HL-60/S4 treated with phorbol 12-myristate 13-acetate at 8.2 ng/mL for 4 days and 3 days (cell line): ENCODE measurements around the gene CASZ1.

Experiments used
- in situ Hi-C: fragments of 300-500 bp; cut with MboI; formaldehyde crosslinking; loops from 2 replicates; pipeline ENCODE4 v1.15.0; 2022; ENCODE audit warnings: low sequenced_read_pairs

Gene CASZ1

DNA sequence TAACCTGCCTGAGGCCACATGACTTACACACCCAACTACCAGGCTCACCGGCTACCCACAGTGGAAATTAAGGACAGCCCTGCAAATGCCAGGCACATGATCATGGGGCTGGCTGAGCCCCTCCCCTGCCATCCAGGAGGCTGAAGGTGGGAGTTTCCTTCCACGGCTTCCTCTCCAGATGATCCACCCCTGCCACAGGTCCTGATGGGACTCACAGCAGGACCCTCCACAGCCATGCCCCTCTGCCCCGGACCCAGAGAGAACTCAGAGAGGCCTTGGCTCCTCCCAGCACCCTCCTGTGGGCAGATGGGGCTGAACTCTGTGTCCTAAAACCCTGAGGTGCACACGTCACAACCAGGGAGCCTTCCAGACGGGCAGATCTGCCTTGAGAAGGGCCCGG, 29.1 kb upstream of the CASZ1 start:
- in situ Hi-C loops, result no loop called here

DNA sequence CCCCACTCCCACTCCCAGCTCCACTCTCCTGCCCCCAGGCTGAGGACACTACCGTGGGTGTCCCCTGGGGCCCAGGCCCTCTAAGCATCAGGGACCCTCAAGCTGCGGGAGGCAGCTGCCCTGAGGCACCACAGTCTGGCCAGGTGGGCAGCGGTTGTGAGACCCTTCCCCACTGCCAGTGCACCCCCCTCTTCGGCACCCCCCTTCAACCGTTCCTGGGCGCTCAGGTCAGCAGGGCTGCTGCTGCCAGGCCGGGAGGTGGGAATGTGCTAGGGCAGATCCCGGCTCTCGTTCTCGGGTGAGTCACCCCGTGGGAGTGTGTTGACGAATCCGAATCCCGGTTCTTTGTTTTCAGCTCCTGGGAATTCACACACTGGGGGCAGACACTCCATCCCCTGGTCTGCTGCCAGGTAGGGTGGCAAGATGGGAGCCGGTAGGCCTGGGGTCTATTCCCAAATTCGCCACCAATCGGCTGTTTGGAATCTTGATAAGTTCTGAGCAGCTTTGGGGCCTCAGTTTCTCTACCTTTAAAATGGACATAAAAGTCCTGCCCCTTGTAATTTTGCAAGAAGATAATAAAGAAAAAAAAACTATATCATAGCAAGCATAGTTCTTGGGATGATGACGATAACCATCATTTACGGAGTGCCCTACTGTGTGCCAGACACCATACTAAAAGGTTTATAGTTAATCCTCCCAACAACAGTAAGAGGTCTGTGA, 28.5 kb upstream of the CASZ1 start:
- in situ Hi-C loops, result no loop called here

DNA sequence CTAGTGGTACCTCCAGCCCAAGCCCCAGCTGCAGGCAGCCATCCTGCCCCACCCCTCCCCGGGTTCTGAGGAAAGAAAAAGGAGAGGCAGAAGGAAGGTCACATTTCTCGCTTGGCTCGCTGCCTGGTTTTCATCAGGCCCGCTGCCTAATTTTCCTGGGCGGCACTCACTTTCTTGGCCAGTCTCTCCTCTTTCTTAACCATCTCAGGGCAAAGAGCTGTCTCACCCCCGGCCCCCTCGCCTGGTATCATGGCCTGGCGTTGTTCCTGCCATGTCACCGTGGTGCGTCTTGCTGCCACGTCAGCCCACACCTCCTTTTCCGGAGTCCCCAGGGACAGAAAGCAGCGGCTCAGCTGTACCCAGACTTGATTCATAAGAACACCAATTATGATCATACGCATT, 26.6 kb upstream of the CASZ1 start:
- in situ Hi-C loops, result no loop called here

DNA sequence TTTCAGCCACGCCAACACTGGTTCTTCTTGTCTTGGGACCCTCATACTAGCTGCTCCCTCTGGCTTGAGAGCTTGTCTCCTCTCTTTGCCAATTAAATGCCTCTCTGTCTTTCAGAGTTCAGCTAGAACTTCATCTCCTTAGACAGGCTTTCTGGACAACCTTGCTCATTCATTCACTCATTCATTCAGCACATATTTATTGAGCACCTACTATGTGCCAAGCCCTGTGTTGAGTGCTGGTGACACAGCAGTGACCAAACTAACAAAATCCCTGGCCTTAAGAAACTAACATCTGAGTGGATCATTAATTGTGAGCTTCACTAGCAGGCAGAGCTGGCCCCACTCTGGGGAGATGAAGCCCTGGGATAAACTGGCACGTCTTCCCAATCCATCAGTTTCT, 24.9 kb upstream of the CASZ1 start:
- in situ Hi-C loops, result no loop called here

DNA sequence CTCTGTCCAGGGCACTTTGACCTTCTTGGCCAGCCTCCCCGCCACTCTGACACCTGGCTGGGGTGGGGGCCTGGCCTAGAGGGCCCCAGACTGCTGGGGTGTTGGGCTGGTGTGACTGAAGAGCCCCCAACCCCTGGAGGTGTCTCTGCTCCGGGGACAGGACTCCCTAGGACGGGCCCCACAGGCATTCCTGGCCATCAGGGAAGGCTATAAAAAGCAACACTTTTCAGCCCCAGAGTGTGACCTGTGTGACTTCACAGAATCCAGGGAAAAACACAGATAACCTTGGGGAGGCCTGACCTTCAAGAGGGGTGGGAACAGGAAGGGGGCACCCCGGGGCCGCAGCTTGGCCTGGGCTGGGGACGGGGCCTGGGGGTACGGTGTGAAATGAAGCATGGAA, 24.0 kb upstream of the CASZ1 start:
- in situ Hi-C loops, result no loop called here

DNA sequence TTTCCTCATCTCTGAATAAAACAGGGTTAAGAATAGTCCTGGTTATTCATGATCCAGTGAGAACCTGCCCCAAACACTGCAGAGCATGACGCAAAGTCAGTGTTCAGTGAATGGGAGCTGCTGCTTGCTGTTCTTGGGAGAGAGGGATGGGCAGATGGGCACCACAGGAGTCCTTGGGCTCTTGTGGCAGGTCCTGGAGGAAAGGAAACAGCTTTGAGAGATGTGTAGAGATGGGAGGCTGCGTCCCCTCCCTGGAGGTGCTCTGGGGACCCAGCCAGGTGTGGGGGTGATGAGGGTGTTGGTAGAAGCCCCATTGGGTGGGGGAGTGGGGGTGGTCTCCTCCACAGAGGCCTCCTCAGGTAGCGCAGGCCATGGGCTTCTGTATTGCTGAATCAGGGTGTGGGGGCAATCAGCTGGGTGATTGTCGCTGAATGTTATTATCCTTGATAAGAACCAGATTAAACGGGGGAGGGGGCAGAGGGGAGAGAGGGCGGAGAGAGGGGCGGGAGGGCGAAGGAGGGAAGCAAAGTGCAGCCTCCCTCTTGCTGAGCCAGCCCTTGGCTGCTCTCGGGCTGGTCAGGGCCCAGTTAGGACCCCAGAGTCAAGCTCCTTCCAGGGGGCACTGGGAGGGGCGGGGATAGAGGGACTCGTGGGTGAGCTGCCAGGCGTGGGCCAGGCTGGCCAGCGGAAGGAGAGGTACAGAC, 22.9 kb upstream of the CASZ1 start:
- in situ Hi-C loops, result no loop called here

DNA sequence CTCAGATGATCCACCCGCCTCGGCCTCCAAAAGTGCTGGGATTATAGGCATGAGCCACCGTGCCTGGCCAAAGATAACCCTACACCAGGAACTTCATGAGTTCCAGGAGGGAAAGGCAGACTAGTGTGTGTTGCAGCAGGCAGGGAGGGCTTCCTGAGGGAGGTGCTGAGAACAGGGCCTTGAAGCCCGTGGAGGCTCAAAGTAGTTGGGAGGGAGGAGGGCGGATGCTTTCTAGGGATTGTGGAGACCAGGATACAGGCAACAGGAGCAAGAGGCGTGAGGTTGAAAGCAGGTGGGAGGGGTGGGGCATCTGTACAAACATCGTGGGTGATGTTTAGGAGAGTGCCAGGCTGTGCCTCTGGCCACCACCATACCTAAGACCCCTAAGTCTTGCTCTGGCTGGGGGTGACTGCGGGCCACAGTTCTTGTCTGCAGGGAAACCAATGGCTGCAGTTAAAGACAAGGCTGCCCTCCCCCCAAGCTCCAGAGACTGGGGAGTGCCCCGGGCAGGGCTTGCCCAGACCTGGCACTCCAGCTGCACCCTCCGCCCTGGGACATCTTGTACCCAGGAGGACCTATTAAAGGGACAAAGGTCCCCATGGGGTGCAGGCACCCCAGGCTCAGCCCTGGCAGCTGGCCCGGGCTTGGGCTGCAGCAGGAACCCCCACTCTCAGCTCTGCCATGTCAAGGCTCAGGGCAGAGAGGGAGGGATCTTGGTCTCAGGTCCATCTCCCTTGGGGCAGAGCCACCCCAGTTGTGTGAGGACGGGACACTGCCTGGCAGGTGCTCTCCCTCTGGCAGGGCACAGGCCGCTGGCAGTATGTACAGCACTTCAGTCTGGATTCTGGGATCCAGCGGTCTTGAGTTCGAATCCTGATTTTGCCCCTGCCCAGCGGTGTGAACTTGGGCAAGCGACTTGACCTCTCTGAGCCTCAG, 22.1 kb upstream of the CASZ1 start:
- in situ Hi-C loops, result no loop called here

DNA sequence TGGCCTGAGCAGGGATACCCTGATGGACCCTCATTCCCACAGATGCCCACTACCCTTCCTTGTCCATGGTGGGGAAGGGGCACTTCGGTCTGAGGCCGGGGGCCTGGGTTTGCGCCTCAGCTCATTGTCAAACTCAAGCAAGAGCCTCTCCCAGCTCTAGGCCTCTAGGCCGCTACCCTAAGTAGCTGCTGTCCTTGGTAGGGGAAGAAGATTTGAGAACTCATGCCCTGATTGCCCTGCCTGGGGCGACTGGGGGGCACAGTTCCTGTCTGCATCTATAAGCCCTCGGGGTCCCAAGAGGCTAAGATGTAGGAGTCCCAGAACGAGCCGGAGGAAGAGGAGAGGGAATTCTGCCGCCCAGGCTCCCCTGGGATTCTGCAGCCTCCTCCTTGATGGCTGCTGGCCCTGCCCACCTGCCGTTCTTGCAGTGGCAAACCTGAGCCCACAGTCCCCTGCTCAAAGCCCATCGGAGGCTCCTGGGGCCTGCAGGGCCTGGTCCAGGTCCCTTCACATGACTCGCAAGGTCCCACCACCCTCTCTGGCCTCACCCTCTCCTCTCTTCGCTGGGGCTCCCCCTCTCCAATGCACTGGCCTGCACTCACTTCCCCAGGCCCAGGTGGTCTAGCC, 20.4 kb upstream of the CASZ1 start:
- in situ Hi-C loops, result no loop called here

DNA sequence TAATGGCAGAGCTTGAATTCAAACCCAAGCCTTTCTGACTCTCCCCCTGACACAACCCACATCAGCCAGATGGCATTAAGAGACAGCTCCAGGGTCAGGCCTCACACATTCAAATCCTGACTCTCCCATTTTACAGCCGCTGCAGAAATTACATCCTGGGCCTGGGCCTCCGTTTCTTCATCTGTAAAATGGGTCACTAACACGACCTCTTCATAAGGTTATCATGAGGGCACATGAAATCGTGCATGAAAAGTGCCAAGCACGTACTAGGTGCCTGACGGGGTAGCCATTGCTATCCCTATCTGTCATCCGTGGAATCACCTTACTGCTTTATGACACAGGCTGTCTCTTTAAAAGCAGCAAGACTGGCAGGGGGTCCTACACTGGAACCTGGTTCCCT, 19.8 kb upstream of the CASZ1 start:
- in situ Hi-C loops, result no loop called here

DNA sequence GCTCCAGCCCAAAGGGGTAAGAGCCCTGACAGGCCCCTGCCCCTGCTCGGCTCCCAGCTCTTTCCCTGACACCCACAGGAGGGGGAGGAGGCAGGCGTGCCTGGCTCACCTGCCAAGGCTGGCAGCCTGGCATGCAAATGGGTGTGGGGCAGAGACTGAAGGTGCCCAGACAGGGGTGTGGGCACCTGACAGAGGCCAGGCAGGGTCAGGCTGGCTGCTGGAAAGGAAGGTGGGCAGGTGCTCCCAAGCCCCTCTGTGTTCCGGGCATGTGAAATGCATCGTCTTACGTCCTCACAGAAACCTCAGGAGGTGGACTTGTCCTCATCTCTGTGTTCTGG, 19.4 kb upstream of the CASZ1 start:
- in situ Hi-C loops, result no loop called here

DNA sequence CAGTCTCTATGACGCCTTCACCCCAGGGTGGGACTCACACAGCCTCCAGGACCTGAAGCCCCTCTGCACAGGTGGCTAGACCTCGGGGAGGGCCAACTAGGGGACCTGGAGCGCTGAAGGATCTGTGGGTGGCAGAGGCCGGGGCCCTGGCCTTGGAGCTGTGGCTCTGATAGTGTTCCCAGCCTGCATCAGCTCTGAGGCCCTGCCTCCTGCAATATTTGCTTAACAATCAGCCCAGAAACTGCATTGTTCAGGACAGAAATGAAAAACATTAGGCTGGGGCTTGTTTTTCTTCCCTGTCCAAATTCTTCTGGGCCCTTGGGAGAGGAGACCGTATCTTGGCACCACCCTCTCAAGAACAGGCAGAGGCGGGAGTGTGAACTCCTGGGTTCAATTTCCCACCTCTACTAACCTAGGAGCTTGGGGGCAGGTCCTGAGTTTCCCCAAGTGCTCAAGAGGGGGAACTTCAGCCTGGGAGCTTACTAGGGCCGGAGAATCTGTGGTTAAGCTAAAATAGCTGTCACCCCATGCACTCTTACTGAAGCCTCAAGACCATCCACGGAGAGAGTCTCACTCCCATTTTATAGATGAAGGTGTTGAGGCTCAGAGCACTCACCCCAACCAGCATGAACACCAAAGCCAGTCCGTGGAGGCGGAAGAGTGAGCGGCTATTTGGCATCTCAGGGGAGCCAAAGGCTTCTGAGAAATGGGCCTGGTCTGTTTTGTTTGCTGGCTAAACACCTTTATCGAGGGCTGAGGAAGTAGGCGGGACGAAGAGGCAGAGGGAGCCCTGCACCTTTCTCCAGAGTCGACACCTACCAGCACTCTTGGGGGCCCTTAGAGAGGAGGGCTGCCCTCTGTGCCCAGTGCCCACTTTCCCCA, 18.8 kb upstream of the CASZ1 start:
- in situ Hi-C loops, result no loop called here

DNA sequence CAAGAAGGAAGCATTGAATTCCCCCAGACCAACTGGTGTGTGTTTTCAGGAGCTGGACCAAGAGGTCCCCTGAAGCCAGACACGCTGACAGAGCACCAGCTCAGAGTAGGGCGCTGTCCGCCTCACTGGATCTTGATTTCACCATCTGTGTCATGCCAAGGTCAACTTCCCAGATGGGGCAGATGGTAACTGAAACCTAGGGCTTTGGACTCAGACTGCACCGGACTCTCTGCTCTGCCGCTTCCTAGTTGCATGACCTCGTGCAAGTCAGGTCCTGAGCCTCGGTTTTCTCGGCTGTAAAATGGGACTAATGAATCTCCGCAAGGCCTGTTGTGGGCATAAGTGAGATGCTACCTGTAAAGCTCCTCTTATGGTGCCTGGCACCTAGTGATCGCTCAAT, 17.9 kb upstream of the CASZ1 start:
- in situ Hi-C loops, result no loop called here

DNA sequence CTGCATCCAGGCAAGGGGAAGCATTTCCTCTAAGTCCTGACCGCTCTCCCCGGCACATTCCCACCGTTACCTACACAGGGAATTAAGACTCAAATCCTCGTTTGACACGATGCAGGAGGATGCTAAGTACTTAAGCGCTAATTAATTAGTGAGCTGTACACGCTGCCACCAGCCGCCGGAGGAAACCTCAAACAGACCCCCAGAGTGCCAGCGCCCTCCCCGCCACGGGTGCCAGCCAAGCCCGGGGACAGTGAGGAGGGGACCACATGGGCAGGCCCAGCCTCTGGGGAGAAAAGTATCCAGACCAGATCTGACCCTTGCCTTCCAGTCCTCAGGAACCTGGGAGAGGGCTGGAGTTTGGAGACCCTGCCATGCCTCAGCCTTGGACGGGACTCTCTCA, 17.4 kb upstream of the CASZ1 start:
- in situ Hi-C loops, result no loop called here

DNA sequence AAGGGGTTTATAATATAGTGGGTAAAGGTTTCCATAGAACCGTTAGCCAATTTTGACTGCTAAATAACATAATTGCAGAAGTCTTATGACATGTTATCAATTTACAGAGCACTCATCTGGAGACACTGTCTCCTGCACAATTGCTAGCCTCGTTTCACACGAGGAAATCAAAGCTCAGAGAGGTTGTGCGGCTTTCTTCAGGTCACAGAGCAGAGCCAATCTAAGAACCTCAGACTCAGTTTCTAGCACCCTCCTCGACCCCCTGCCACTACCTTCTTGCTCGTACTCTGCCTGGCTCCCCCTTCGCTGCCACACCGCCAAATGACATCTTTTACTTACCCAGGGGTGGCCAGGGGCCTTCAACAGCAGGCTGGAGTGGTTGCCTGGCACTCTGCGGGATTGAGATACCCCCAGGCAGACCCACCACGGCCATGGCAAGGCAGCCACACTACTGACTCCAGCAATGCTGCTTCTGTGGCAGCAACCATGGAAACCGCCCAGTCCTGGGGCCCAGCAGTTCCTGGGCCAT, 16.0 kb upstream of the CASZ1 start:
- in situ Hi-C loops, result no loop called here

DNA sequence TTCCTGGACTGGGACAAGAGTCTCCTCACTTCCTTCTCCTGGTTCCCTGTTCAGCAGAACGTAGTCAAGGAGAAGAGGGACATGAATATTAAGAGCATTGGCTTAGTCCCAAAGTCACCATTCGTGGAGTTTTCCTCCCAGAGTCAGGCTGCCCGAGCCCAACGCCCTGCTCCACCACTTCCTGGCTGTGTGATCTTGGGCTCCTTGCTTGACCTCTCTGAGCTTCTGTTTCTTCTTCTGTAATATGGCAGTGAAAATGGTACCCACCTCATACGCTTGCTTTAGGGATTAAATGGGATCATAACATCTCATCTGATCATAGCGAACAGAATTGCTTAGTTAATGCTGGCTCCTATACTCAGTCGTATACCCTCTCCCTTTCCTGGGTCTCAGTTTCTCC, 12.0 kb upstream of the CASZ1 start:
- in situ Hi-C loops, result no loop called here

DNA sequence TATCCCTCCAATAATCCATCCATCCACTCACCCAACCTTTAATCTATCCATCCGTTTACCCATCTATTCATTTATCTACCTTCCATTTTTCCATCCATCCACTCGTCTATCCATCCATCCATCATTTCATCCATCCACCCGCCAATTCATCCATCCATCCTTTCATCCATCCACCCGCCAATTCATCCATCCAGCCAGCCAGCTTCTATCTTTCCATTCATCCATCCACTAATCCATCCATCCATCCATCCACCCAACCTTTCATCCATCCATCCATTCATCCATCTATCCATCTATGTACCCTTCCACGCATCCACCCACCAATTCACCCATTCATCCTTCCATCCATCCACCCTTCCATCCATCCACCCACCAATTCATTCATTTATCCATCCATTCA, 10.5 kb upstream of the CASZ1 start:
- in situ Hi-C loops, result no loop called here

DNA sequence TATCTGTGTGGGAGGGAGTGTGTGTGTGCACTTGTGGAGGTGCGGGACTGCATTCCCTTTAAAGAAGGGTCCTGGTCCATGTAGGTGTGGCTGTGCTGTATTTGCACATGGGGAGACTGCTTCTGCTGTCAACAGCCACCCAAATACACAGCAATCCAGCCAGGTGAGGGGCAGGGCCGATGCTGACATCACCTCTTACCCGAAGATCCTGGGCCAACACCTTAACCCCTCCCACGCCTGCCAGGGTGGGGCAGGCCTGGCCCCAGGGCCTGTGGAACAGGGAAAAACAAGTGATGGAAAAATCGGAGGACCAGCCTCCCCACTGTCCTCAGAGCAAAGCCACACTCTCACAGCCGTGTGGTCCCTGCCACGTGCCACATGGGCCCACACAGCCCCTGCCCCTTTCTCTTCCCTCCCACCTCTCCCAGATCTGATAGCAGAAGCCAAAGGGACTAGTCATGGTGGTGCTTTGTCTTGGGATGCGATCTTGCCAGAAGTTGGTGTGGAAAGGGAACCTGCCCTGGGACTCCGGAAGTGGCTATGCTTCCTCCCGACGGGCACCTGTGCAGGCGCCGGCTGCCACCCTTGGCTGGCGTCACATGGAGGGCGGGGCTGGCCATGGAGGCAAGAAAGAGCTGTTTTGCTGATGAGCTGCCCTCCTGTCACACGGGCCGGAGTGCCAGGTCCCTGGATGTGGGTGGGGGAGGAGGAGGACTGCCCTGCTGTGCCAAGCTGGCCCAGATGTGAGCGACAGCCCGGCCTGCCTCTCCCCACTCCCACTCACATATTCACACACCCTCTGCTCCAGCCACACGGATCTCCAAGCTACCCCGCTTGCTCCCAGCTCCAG, 7.8 kb upstream of the CASZ1 start:
- in situ Hi-C loops, result no loop called here

DNA sequence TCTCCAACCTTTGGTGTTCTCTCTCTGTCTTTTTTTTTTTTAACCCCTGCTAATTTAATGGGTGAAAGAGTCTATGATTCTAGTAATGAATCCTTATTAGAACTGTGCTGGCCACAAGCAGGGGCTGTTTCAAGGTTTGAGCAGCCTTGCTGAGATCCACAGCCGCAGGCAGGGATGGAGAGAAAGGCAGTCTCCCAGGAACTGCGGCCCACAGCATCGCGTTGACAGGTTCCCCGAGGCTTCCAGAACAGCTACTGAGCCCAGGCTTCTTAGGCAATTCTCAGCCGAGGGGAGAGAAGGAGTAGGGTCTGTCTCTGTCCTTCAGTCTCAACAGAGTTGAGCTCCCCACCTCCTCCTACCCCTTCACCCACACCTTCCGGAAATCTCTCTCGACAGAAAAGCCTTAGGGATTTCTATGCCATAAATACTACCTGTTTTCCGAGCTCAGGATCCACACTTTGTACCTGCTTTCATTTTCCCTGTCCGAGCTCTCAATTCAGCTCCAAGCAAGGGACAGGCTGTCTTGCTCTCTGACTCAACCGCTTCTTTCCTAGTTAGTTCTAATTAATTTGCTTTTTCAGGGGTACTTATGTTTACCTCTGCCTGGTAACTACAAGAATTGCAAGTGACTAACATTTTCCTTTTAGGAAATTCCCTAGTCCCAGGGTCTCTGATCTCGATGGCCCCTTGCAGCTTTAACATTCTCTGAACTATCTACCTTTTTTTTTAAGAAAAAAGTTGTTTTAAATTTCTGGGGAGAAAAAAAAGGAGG, 6.7 kb upstream of the CASZ1 start:
- in situ Hi-C loops, result no loop called here

DNA sequence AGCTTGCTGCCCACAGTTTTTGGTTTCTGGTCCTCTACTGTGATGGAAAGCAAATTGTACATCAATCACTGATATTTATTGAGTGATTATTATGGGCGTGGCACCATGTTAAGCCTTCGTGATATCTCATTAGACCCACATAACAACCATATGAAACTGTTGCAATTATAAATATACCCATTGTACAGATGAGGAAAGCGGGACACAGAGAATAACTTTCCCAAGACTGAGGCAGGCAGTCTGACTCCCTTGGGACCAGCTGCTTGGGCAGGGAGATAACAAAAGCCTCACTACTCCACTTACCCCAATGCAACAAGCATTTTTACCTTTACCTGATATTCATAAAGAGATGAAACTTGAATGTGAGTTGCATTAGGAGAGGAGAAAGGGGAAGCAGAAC, 4.3 kb upstream of the CASZ1 start:
- in situ Hi-C loops, result no loop called here
